Measurements from ENCODE around the gene ERC2. TPM values are rescaled to one million over a fixed set of nuclear protein-coding genes. Genes with fewer than 3 reads are reported as not detected.

Gene ERC2
- total and polyA plus RNA-seq, 12 donors, result 0.22 to 4.2 (median 1.7) TPM

DNA sequence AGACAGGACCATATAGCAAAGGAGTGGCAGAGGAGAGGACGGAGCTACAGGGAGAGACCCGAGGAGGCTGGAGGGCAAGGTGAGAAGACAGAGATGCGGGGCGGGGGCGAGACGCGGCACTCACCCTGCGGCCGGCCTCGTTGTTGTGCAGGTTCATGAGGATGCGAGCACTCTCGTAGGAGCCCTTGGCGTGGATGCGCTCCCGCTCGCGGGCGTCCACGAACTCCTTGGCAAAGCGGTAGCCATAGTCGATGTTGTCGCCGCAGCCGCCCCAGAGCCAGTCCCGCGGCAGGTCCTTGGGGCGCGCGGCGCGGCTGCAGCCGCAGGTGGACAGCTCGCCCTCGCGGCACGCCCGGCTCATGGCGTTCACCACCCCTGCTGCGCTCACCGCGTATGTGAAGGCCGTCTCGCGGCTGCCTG is 994.0 kb downstream of the ERC2 start:
- intact Hi-C loops (cut with DNase I), result no loop called here
- 86 to 87% methylated on average over 44 of the region's 44 CpGs for WGBS, 2 donors
- ATAC-seq, result no peak
- H3K9me3 ChIP-seq, result no peaks in the 10 kb centered on the region
- TF ChIP-seq, protein P1, sequence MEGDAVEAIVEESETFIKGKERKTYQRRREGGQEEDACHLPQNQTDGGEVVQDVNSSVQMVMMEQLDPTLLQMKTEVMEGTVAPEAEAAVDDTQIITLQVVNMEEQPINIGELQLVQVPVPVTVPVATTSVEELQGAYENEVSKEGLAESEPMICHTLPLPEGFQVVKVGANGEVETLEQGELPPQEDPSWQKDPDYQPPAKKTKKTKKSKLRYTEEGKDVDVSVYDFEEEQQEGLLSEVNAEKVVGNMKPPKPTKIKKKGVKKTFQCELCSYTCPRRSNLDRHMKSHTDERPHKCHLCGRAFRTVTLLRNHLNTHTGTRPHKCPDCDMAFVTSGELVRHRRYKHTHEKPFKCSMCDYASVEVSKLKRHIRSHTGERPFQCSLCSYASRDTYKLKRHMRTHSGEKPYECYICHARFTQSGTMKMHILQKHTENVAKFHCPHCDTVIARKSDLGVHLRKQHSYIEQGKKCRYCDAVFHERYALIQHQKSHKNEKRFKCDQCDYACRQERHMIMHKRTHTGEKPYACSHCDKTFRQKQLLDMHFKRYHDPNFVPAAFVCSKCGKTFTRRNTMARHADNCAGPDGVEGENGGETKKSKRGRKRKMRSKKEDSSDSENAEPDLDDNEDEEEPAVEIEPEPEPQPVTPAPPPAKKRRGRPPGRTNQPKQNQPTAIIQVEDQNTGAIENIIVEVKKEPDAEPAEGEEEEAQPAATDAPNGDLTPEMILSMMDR (IDR thresholded peaks at IDR 0.05), result no peak
- no peak overlapping the region for H3K27ac ChIP-seq
- no peaks in the 10 kb centered on the region for H3K36me3 ChIP-seq
- H3K4me3 ChIP-seq, result no peak overlapping the region
- H3K27me3 ChIP-seq, result peaks cover 0 to 14% (median 5%) of the 10 kb centered on the region in 7 donors
- H3K4me1 ChIP-seq, result peaks cover 0 to 6% (median 0%) of the 10 kb centered on the region in 9 donors
- no peak for DNase-seq

- 82 to 85% methylated on average over 6 of the region's 6 CpGs for WGBS, 2 donors
- TF ChIP-seq, protein P1 (IDR thresholded peaks at IDR 0.05), result no peak
- Histone ChIP-seq H3K27ac (no peak overlapping the region), H3K9me3 (no peaks in the 10 kb centered on the region), H3K4me3 (no peak overlapping the region), H3K27me3 (peaks cover 0 to 10% (median under 1%) of the 10 kb centered on the region in 7 donors), H3K36me3 (no peaks in the 10 kb centered on the region), H3K4me1 (peaks cover 0 to 6% (median 0%) of the 10 kb centered on the region in 9 donors)
- ATAC-seq (no peak), DNase-seq (no peak)
- intact Hi-C loops (cut with DNase I), result no loop called here
Measured at GRCh38 chr3:55473788-55474187, 994.5 kb downstream of the ERC2 start.

DNA sequence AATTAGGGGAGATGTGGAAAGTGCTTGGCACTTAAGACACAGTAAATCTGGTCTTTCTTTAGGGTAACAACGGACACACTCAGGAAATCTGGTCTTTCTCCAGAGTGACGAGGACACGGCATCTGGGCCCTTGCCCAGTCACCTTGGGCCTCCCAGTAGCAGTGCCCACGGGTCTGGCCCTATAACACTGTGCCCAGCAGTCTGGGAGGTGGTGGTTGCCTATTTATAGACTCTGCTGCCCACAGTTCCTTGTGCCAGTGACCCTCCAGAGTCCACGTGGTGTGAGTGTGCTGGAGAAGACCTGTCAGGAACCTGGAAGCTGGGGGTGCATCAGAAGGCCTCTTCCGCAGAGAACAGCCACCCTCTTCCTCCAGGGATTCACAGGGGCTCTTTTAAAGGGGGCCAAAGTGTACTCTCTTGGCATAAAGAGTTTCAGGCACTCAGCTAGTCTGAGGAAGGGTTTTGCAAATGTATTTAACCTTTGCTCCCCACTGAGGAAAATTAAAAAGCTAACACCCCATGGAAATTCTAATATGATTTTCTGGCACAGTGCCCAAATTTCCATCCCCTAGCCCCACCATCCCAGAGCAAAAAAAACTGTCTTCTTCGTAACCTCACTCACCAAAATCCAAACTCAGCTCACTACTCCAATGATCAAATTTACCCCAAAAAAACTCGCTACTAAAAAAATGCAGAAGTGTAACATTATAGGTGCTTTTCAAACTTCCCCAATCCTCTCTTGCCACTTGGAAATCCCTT is 996.6 kb downstream of the ERC2 start:
- no peak overlapping the region for H3K4me3 ChIP-seq
- DNase-seq, result peak; percentile 69 to 72
- peaks cover 0 to 7% (median 0%) of the 10 kb centered on the region in 7 donors for H3K27me3 ChIP-seq
- peak overlapping the region in 6 of 10 donors; percentile 6 to 56 (median 38) for H3K27ac ChIP-seq
- no peaks in the 10 kb centered on the region for H3K36me3 ChIP-seq
- WGBS, 2 donors, result 47 to 50% methylated on average over 8 of the region's 8 CpGs
- intact Hi-C loops (cut with DNase I), result no loop called here
- H3K9me3 ChIP-seq, result no peaks in the 10 kb centered on the region
- H3K4me1 ChIP-seq, result peaks cover 0 to 6% (median 0%) of the 10 kb centered on the region in 9 donors
- TF ChIP-seq, protein P1 (IDR thresholded peaks at IDR 0.05), result no peak
- peak; percentile 88 to 100 (median 96) for ATAC-seq

DNA sequence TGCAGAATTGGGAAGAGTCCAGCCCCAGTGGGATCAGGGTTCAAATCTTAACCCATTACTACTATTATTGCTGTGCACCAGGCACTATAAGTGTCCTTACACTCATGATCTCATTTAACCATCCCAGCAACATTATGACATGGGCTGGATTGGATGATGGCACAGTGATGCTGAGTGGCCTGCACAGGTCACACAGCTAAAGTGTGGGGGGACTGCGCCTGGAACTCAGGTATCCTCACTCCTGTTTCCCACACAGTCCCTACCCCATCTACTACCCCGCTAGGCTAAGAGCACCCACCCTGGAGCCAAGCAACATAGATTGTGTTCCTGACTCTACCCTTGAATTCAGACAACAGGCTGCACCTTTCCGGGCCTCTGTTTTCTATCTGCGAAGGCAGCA is 997.2 kb downstream of the ERC2 start:
- intact Hi-C loops (cut with DNase I), result no loop called here
- H3K4me3 ChIP-seq, result no peak overlapping the region
- no peaks in the 10 kb centered on the region for H3K36me3 ChIP-seq
- DNase-seq (no peak), ATAC-seq (peak in 4 of 8 donors; percentile 4 to 66 (median 28))
- H3K27ac ChIP-seq, result peak overlapping the region in 5 of 10 donors; percentile 5 to 56 (median 41)
- H3K4me1 ChIP-seq, result peaks cover 0 to 6% (median 0%) of the 10 kb centered on the region in 9 donors
- 69 to 77% methylated on average over 4 of the region's 4 CpGs for WGBS, 2 donors
- TF ChIP-seq, protein P1 (IDR thresholded peaks at IDR 0.05), result no peak
- H3K9me3 ChIP-seq, result no peaks in the 10 kb centered on the region
- peaks cover 0 to 4% (median 0%) of the 10 kb centered on the region in 7 donors for H3K27me3 ChIP-seq

Data from heart right ventricle (tissue), 16 donors.